GM23338 (cell line): ENCODE data around the gene MPZL1.

Experiments
- CREB1 ChIP-seq: fragments of 250-450 bp; sonication (Bioruptor Pico); IDR thresholded peaks from 2 replicates; pipeline ENCODE4 v1.5.0; 2020; ENCODE audit warnings: low read depth, mild to moderate bottlenecking, moderate library complexity
- CTCF ChIP-seq, 2 experiments: fragments of 200-600 bp in 1 of 2; sonication (generic) in 1 of 2; conservative IDR thresholded peaks; 2 replicates each; pipeline versions ENCODE4 v1.5.1 to v1.6.1; 2016 to 2017; ENCODE audit warnings: antibody characterized with exemption in 2 of 2, low read depth in 2 of 2, mild to moderate bottlenecking in 2 of 2, moderate library complexity in 1 of 2
- EZH2 ChIP-seq: fragments of 200-600 bp; sonication (generic); IDR thresholded peaks from one replicate; pipeline ENCODE4 v1.8.0; 2017; ENCODE audit warnings: antibody characterized with exemption, mild to moderate bottlenecking, low read depth; ENCODE audit not compliant: unreplicated experiment
- EZH2phosphoT487 ChIP-seq: fragments of 200-600 bp; sonication (generic); IDR thresholded peaks from one replicate; pipeline ENCODE4 v1.8.1; 2018; ENCODE audit warnings: antibody characterized with exemption; ENCODE audit not compliant: unreplicated experiment
- JUNB ChIP-seq: IDR thresholded peaks from one replicate; pipeline ENCODE4 v1.6.1; 2016; ENCODE audit warnings: antibody characterized with exemption; ENCODE audit not compliant: unreplicated experiment
- POLR2AphosphoS5 ChIP-seq: IDR thresholded peaks from 2 replicates; pipeline ENCODE4 v1.6.1; 2016; ENCODE audit warnings: antibody characterized with exemption, low read depth
- ZNF114 ChIP-seq: fragments of 250-450 bp; sonication (Bioruptor Pico); IDR thresholded peaks from 2 replicates; pipeline ENCODE4 v1.5.0; 2020; ENCODE audit warnings: mild to moderate bottlenecking, moderate library complexity
- ZNF331 ChIP-seq: fragments of 250-450 bp; sonication (Bioruptor Pico); IDR thresholded peaks from 2 replicates; pipeline ENCODE4 v1.5.0; 2020; ENCODE audit warnings: low read depth, mild to moderate bottlenecking, moderate library complexity
- TF ChIP-seq, protein P1 (sequence below): IDR thresholded peaks from one replicate; pipeline ENCODE4 v1.6.1; 2018; ENCODE audit warnings: antibody characterized with exemption; ENCODE audit not compliant: unreplicated experiment

DNA sequence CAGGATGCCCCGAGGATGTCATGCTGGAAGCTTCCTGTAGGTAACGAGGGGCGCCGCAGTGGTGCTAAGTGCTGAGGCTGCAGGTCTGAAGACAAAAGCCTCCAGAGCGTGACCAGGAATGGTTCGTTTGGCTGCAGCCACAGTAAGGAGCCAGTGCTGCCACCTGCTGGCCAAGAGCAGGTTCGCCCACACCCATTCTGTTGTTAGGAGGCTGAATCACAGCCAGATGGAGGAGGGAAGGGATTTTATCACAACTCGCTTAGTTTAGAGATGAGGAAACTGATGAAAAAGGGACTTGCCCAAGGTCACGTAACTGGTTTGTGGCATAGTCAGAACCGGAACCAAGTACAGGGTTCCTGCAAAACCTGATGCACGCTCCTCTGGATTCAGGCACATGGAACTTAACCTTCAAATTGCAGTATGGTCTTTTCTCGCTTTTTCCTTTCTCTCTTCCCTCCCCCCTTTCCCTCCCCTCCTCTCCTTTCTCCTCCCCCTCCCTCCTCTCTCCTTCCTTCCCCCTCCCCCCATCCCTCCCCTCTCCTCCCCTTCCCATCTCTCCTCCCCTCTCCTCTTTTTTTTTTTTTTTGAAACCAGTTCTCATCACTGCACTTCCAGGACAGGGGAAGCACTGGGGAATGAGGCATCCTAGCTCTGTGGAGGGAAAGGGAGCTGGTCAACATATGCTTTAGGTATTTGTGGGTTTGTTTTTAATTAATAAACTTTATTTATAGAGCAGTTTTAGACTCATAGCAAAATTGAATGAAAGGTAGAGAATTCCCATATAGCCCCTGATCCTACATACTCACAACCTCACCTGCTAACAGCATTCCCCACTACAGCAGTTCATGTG lies 81.8 kb downstream of the MPZL1 start:
- TF ChIP-seq EZH2 = no peak
- peak; percentile 98 to 99 for TF ChIP-seq CTCF (conservative IDR thresholded peaks at IDR 0.05; ENCODE audit: low read depth in 2 of 2)
- peak; percentile 79; the same call in 1 of the 2 replicates for TF ChIP-seq ZNF114
- TF ChIP-seq CREB1 (CRISPR knock-in tag) = peak; percentile 67
- no peak for TF ChIP-seq POLR2AphosphoS5
- TF ChIP-seq, protein P1, sequence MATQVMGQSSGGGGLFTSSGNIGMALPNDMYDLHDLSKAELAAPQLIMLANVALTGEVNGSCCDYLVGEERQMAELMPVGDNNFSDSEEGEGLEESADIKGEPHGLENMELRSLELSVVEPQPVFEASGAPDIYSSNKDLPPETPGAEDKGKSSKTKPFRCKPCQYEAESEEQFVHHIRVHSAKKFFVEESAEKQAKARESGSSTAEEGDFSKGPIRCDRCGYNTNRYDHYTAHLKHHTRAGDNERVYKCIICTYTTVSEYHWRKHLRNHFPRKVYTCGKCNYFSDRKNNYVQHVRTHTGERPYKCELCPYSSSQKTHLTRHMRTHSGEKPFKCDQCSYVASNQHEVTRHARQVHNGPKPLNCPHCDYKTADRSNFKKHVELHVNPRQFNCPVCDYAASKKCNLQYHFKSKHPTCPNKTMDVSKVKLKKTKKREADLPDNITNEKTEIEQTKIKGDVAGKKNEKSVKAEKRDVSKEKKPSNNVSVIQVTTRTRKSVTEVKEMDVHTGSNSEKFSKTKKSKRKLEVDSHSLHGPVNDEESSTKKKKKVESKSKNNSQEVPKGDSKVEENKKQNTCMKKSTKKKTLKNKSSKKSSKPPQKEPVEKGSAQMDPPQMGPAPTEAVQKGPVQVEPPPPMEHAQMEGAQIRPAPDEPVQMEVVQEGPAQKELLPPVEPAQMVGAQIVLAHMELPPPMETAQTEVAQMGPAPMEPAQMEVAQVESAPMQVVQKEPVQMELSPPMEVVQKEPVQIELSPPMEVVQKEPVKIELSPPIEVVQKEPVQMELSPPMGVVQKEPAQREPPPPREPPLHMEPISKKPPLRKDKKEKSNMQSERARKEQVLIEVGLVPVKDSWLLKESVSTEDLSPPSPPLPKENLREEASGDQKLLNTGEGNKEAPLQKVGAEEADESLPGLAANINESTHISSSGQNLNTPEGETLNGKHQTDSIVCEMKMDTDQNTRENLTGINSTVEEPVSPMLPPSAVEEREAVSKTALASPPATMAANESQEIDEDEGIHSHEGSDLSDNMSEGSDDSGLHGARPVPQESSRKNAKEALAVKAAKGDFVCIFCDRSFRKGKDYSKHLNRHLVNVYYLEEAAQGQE = no peak
- TF ChIP-seq JUNB = no peak
- TF ChIP-seq ZNF331 (CRISPR knock-in tag) = no peak
- TF ChIP-seq EZH2phosphoT487 = no peak
